OCI-LY7 (cell line): ENCODE measurements around the gene SHH. TPM values are rescaled to one million over a fixed set of nuclear protein-coding genes. Genes with fewer than 3 reads are reported as not detected.

ENCODE experiments used
- BruUV-seq: library from RNA; stranded (reverse); fragments of 400-500 nt; replicated peaks from 2 replicates; lab custom pipeline; 2021; lab: Mats Ljungman, UMichigan
- CTCF ChIA-PET: fragments of 300-600 bp; sonication (Branson Sonifier 250); formaldehyde crosslinking; loops from one replicate; lab custom pipeline; 2022; ENCODE audit warnings: antibody characterized with exemption; ENCODE audit not compliant: unreplicated experiment; lab: Charles Lee
- POLR2A ChIA-PET: fragments of 300-600 bp; sonication (Branson Sonifier 250); formaldehyde crosslinking; loops from one replicate; lab custom pipeline; 2022; ENCODE audit warnings: antibody characterized with exemption; lab: Charles Lee
- DNase-seq: peaks from one replicate; pipeline ENCODE4 v3.0.0-alpha.2; 2015; ENCODE audit warnings: low spot score
- H2AFZ ChIP-seq: fragments of 200-600 bp; sonication (generic), shearing (Covaris generic); 2 replicates; pipeline ENCODE4 v1.6.1; 2014; ENCODE audit warnings: mild to moderate bottlenecking, antibody characterized with exemption, low read length, moderate library complexity
- H3K27ac ChIP-seq: fragments of 200-600 bp; sonication (generic); 2 replicates; pipeline ENCODE4 v1.5.1; 2014; ENCODE audit warnings: mixed run types, low read depth, mild to moderate bottlenecking, moderate library complexity, low read length, inconsistent platforms; ENCODE audit not compliant: poor library complexity, severe bottlenecking
- H3K36me3 ChIP-seq: fragments of 200-600 bp; sonication (generic); 2 replicates; pipeline ENCODE4 v1.6.1; 2014; ENCODE audit warnings: mild to moderate bottlenecking, antibody characterized with exemption, low read length, moderate library complexity, mixed read lengths; ENCODE audit not compliant: insufficient read depth
- H3K4me1 ChIP-seq: fragments of 200-600 bp; sonication (generic); 2 replicates; pipeline ENCODE4 v1.5.1; 2014; ENCODE audit warnings: mild to moderate bottlenecking, low read length; ENCODE audit not compliant: insufficient read depth, poor library complexity, severe bottlenecking
- H3K4me2 ChIP-seq: fragments of 200-600 bp; sonication (generic); 2 replicates; pipeline ENCODE4 v1.6.1; 2014; ENCODE audit warnings: mild to moderate bottlenecking, low read length
- H3K4me3 ChIP-seq: fragments of 200-600 bp; sonication (generic); 2 replicates; pipeline ENCODE4 v1.5.1; 2014; ENCODE audit warnings: mild to moderate bottlenecking, low read depth, low read length; ENCODE audit not compliant: poor library complexity, severe bottlenecking
- H3K79me2 ChIP-seq: fragments of 200-600 bp; sonication (generic); 2 replicates; pipeline ENCODE4 v1.6.1; 2016; ENCODE audit warnings: low read depth, mild to moderate bottlenecking, low read length, moderate library complexity, mixed read lengths; ENCODE audit not compliant: insufficient read depth
- H3K9me2 ChIP-seq: fragments of 200-600 bp; sonication (generic); 2 replicates; pipeline ENCODE4 v1.6.1; 2016; ENCODE audit warnings: mild to moderate bottlenecking, low read length, mixed read lengths; ENCODE audit not compliant: insufficient read depth
- H3K9me3 ChIP-seq: fragments of 200-600 bp; sonication (generic); 2 replicates; pipeline ENCODE4 v1.6.1; 2014; ENCODE audit warnings: mild to moderate bottlenecking, mixed run types, low read length, mixed read lengths
- H4K20me1 ChIP-seq: fragments of 200-600 bp; sonication (generic); 2 replicates; pipeline ENCODE4 v1.6.1; 2014; ENCODE audit warnings: mild to moderate bottlenecking, antibody characterized with exemption, low read length, moderate library complexity, mixed read lengths; ENCODE audit not compliant: insufficient read depth
- CTCF ChIP-seq: fragments of 200-600 bp; sonication (generic); conservative IDR thresholded peaks from 2 replicates; pipeline ENCODE4 v1.5.1; 2014; ENCODE audit warnings: mild to moderate bottlenecking, antibody characterized with exemption, low read length, moderate library complexity, mixed read lengths
- EZH2phosphoT487 ChIP-seq: fragments of 200-600 bp; sonication (generic); IDR thresholded peaks from 2 replicates; pipeline ENCODE4 v1.6.1; 2018; ENCODE audit warnings: low read depth, borderline replicate concordance, mild to moderate bottlenecking, mixed run types, antibody characterized with exemption, low read length, moderate library complexity, mixed read lengths
- intact Hi-C: fragments of 100-400 bp; cut with micrococcal nuclease; formaldehyde crosslinking; loops from one replicate; pipeline ENCODE4 v1.10.0; 2022; ENCODE audit not compliant: unreplicated experiment
- total RNA-seq, 2 experiments: library from RNA; depleted of rRNA in 1 of 2; stranded (reverse); fragments of >200 nt in 1 of 2; shearing (Covaris generic) in 1 of 2; gene quantifications; 2 replicates each; pipeline ENCODE4 v1.2.3, GENCODE V29; 2014 to 2022

Gene SHH
- total RNA-seq, 2 experiments from 2014 or later: not detected

GRCh38 chr7:155798673-155799439 lies 13.4 kb downstream of the SHH start:
- Histone ChIP-seq H3K4me2 (no peak overlapping the region), H3K9me2 (no peaks in the 10 kb centered on the region), H3K4me3 (no peak overlapping the region), H3K9me3 (no peaks in the 10 kb centered on the region), H4K20me1 (no peaks in the 10 kb centered on the region), H3K4me1 (no peaks in the 10 kb centered on the region), H3K27ac (no peak overlapping the region), H3K79me2 (no peaks in the 10 kb centered on the region), H2AFZ (no peak overlapping the region), H3K36me3 (no peaks in the 10 kb centered on the region)
- POLR2A ChIA-PET: no interaction called here
- no peak for DNase-seq
- BruUV-seq: no TSS peak
- no peak for TF ChIP-seq EZH2phosphoT487
- TF ChIP-seq CTCF: no peak
- CTCF ChIA-PET: no interaction called here
- intact Hi-C loops: loop anchor here (5.0 to 10.0 kb wide), 2 partner anchors 673 to 1026 kb away; no protein-coding TSS in a partner anchor

GRCh38 chr7:155797262-155798250 lies 14.7 kb downstream of the SHH start:
- POLR2A ChIA-PET: interaction anchor here (0.6 kb wide), 1 partner anchor 116 kb away, joined by 4 read pairs; no protein-coding TSS in a partner anchor
- Histone ChIP-seq H3K4me3 (no peak overlapping the region), H4K20me1 (no peaks in the 10 kb centered on the region), H3K9me3 (no peaks in the 10 kb centered on the region), H3K4me1 (no peaks in the 10 kb centered on the region), H3K36me3 (no peaks in the 10 kb centered on the region), H3K9me2 (no peaks in the 10 kb centered on the region), H2AFZ (no peak overlapping the region), H3K27ac (no peak overlapping the region), H3K79me2 (no peaks in the 10 kb centered on the region), H3K4me2 (no peak overlapping the region)
- BruUV-seq: no TSS peak
- DNase-seq: no peak
- CTCF ChIA-PET: interaction anchor here (0.5 kb wide), 1 partner anchor 975 kb away, joined by 3 read pairs; no protein-coding TSS in a partner anchor
- TF ChIP-seq CTCF: peak; percentile 47
- TF ChIP-seq EZH2phosphoT487: no peak
- intact Hi-C loops: loop anchor here (5.0 to 10.0 kb wide), 2 partner anchors 675 to 1027 kb away; no protein-coding TSS in a partner anchor
